Esophagus squamous epithelium (tissue), 5 donors: ENCODE results near the gene TUBA4A. TPM values are rescaled to one million over a fixed set of nuclear protein-coding genes. Genes with fewer than 3 reads are reported as not detected.
"Not testable (repeated sequence)": the region's sequence is repeated elsewhere in the genome, so short reads cannot be mapped to it uniquely, and the experiment has no call there.

Experiments used
- DNase-seq: peaks from one replicate; lab custom pipeline; 2025; lab: John Stamatoyannopoulos, UW
- H3K27ac ChIP-seq, 4 donors: fragments of 200-600 bp; sonication (generic); one replicate each; pipeline ENCODE4 v1.5.1; 2016 to 2019; ENCODE audit warnings: mild to moderate bottlenecking in 1 of 4
- H3K27me3 ChIP-seq, 4 donors: fragments of 200-600 bp; sonication (generic); 1 replicate in 3 of 4; 2 replicates in 1 of 4; pipeline versions ENCODE4 v1.5.1 to v1.6.0; 2017 to 2021; ENCODE audit warnings: antibody characterized with exemption in 1 of 4
- H3K36me3 ChIP-seq, 3 donors: fragments of 200-600 bp; sonication (generic); one replicate each; pipeline ENCODE4 v1.5.1; 2016 to 2019
- H3K4me1 ChIP-seq, 3 donors: fragments of 200-600 bp; sonication (generic); one replicate each; pipeline ENCODE4 v1.5.1; 2017 to 2019
- H3K4me3 ChIP-seq, 4 donors: fragments of 200-600 bp; sonication (generic); 1 replicate in 3 of 4; 2 replicates in 1 of 4; pipeline ENCODE4 v1.5.1; 2016 to 2019; ENCODE audit warnings: mild to moderate bottlenecking in 2 of 4, moderate library complexity in 1 of 4
- H3K9me3 ChIP-seq, 3 donors: fragments of 200-600 bp; sonication (generic); one replicate each; pipeline ENCODE4 v1.5.1; 2016 to 2019
- CTCF ChIP-seq, 6 experiments: fragments of 450-650 bp in 4 of 6; fragments of 200-600 bp in 2 of 6; sonication (generic) in 2 of 6; IDR thresholded peaks; one replicate each; pipeline ENCODE4 v1.5.1; 2016 to 2019; ENCODE audit warnings: antibody characterized with exemption in 6 of 6, mild to moderate bottlenecking in 4 of 6, moderate library complexity in 4 of 6
- POLR2A ChIP-seq, 4 donors: fragments of 450-650 bp; IDR thresholded peaks; one replicate each; pipeline ENCODE4 v1.6.1; 2017; ENCODE audit warnings: antibody characterized with exemption in 4 of 4, mild to moderate bottlenecking in 4 of 4, moderate library complexity in 3 of 4
- WGBS, 2 donors: methylation state at CpG; one replicate each; pipeline ENCODE4 v1.1.5; 2018; 5-methylcytosine and 5-hydroxymethylcytosine counted together
- intact Hi-C: fragments of 100-400 bp; cut with DNase I; formaldehyde crosslinking; loops from one replicate; pipeline ENCODE4 v1.15.0; 2022
- total RNA-seq, 4 donors: library from RNA; depleted of rRNA; stranded (reverse); fragments of >200 nt; gene quantifications; one replicate each; pipeline ENCODE4 v1.1.0, GENCODE V29; 2016
- donor health status: DM: yes; HTN: yes; CAD: no.

Gene TUBA4A
- total RNA-seq, 4 donors from 2014 or later = 104 to 258 (median 169) TPM

DNA sequence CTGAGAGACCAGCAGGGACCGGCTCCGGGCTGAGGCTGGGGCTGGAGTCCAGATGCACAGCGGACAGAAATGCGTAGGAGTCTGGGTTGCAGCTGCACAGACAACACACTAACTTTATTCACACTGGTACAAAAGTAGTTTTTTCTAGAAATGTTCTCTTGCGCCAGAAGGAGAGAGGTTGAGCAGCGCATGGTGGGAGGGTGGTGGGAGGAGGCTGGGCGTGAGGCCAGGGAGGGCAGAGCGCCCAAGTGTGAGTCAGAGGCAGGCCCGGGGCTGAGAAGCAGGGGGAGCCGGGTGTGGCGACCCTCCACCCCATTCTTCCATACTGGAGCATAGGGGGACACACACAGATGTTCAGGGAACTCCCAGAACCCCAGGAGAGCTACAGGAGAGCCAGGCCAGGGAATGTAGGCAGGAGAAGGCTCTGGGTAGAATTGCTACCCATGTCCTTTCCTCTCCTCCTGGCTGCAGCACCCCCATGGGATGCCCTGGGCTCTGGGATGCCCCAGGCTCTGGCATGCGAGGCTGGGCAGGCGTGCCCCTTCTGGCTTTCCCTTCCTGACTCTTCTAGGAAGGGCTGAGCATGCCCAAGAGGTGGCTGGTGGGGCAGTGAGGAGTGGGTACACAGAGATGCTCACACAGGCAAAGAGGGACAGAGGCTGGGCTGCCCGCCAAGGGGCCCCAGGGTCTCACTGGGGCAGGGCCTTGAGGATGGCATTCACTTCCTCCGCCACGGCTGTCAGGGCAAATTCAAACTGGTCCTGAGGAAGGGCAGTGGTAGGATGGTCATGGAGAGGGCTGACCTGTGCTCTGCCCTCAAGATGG, 36.0 kb upstream of the TUBA4A start:
- no peaks in the 10 kb centered on the region for H3K27me3 ChIP-seq
- H3K36me3 ChIP-seq = peaks cover 0 to 12% (median 0%) of the 10 kb centered on the region in 3 donors
- TF ChIP-seq POLR2A (IDR thresholded peaks at IDR 0.05) = no peak
- no peak for TF ChIP-seq CTCF (IDR thresholded peaks at IDR 0.05)
- intact Hi-C loops = no loop called here
- H3K27ac ChIP-seq = peak overlapping the region; percentile 3 to 86 (median 78)
- no peak overlapping the region for H3K4me3 ChIP-seq
- H3K9me3 ChIP-seq = no peaks in the 10 kb centered on the region
- H3K4me1 ChIP-seq = peaks cover 34 to 67% (median 44%) of the 10 kb centered on the region in 3 donors
- no peak for DNase-seq
- 0 to 8% methylated on average over 4 to 9 of the region's 16 CpGs for WGBS, 2 donors

- Histone ChIP-seq H3K27ac (peak overlapping the region in 3 of 4 donors; percentile 76 to 86 (median 79)), H3K9me3 (no peaks in the 10 kb centered on the region), H3K27me3 (no peaks in the 10 kb centered on the region), H3K4me3 (no peak overlapping the region), H3K4me1 (peaks cover 29 to 66% (median 46%) of the 10 kb centered on the region in 3 donors), H3K36me3 (peaks cover 0 to 18% (median under 1%) of the 10 kb centered on the region in 3 donors)
- TF ChIP-seq POLR2A (IDR thresholded peaks at IDR 0.05) = no peak
- no peak for TF ChIP-seq CTCF (IDR thresholded peaks at IDR 0.05)
- 60 to 76% methylated on average over 3 to 5 of the region's 6 CpGs for WGBS, 2 donors
- intact Hi-C loops = no loop called here
- DNase-seq = no peak
Observed at GRCh38 chr2:219289195-219289536, 35.4 kb upstream of the TUBA4A start.

DNA sequence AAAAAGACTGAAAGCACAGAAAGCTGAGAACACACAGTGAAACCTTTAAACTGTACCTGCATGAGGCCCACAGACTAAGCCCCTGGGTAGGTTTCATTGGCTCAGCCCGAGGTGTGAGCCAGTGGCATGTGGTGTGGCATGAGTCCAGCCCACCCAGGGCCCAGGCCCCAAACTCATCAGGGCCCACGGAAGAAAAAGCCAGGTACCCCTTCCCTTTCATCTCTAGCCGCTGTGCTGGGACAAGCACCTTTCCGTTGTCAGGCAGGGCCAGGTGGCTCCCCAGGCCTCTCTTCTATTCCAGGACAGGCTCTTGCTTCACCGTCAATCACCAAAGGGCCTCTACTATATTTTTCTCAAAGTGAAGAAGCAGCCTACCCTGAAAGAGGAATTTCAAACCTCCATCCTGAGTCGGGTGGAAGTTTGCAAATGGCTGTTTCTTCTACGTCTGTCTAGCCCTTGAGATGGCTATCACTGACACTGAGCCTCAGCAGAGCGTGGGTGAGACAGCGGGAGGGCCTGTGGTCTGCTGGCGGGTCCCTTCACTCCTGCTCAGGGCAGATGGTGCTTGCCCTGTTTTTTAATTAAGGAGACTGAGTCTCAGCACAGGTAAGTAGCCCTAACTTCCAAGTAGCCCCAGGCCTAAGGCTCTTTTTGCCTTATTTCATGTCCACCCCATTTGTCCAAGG, 34.0 kb upstream of the TUBA4A start:
- peak overlapping the region; percentile 48 to 84 (median 72) for H3K27ac ChIP-seq
- 74 to 86% methylated on average over 4 to 9 of the region's 10 CpGs for WGBS, 2 donors
- peaks cover 0 to 32% (median 6%) of the 10 kb centered on the region in 3 donors for H3K36me3 ChIP-seq
- no peaks in the 10 kb centered on the region for H3K27me3 ChIP-seq
- no peak for DNase-seq
- no peak overlapping the region for H3K4me3 ChIP-seq
- TF ChIP-seq POLR2A (IDR thresholded peaks at IDR 0.05) (no peak), CTCF (IDR thresholded peaks at IDR 0.05) (no peak)
- H3K9me3 ChIP-seq = no peaks in the 10 kb centered on the region
- intact Hi-C loops = no loop called here
- H3K4me1 ChIP-seq = peaks cover 27 to 74% (median 44%) of the 10 kb centered on the region in 3 donors

GRCh38 chr2:219287116-219287440, 33.4 kb upstream of the TUBA4A start:
- DNase-seq, H3K9me3 ChIP-seq, H3K27me3 ChIP-seq, intact Hi-C loops, H3K4me3 ChIP-seq: not testable (repeated sequence)
- peaks cover 27 to 78% (median 44%) of the 10 kb centered on the region in 3 donors for H3K4me1 ChIP-seq
- H3K27ac ChIP-seq = peak overlapping the region; percentile 66 to 86 (median 82)
- WGBS, 2 donors = 65 to 71% methylated on average over 2 to 4 of the region's 6 CpGs
- peaks cover 0 to 38% (median 6%) of the 10 kb centered on the region in 3 donors for H3K36me3 ChIP-seq

- Histone ChIP-seq H3K4me1 (peaks cover 27 to 78% (median 44%) of the 10 kb centered on the region in 3 donors), H3K9me3 (no peaks in the 10 kb centered on the region), H3K27me3 (no peaks in the 10 kb centered on the region), H3K36me3 (peaks cover 0 to 43% (median 6%) of the 10 kb centered on the region in 3 donors), H3K27ac (peak overlapping the region; percentile 66 to 86 (median 82)), H3K4me3 (peak overlapping the region in 2 of 4 donors; percentile 12 to 21)
- intact Hi-C loops = no loop called here
- DNase-seq = no peak
- TF ChIP-seq POLR2A (IDR thresholded peaks at IDR 0.05) = no peak
- no peak for TF ChIP-seq CTCF (IDR thresholded peaks at IDR 0.05)
- 20% methylated on average over 5 of the region's 12 CpGs; no CpG with 5 or more reads in 1 of the 2 donors for WGBS, 2 donors
Observed at GRCh38 chr2:219286436-219287115, 32.9 kb upstream of the TUBA4A start.
